Measurements from ENCODE around the gene PRDM13. TPM values are rescaled to one million over a fixed set of nuclear protein-coding genes. Genes with fewer than 3 reads are reported as not detected.
"Not testable (repeated sequence)": the region's sequence is repeated elsewhere in the genome, so short reads cannot be mapped to it uniquely, and the experiment has no call there.

PRDM13 gene
- total RNA-seq, 1 experiment from 2014 or later: 0.14 TPM

DNA sequence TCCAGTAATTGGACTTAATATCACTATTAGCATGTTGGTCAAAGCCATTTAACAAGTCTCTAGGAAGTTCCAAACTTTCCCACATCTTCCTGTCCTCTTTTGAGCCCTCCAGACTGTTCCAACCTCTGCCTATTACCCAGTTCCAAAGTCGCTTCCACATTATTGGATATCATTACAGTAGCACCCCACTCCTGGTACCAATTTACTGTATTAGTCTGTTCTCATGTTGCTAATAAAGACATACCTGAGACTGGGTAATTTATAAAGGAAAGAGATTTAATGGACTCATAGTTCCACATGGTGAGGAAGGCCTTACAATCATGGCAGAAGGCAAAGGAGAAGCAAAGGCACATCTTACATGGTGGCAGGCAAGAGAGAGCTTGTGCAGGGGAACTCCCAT is 31.7 kb downstream of the PRDM13 start:
- H3K4me3 ChIP-seq (ENCODE audit: insufficient read depth, low read depth, low read length); H3K27me3 ChIP-seq (ENCODE audit: control insufficient read depth, insufficient read depth, low read length); DNase-seq; H3K36me3 ChIP-seq (replicated peaks; ENCODE audit: control insufficient read depth, insufficient read depth, low read length): not testable (repeated sequence)

DNA sequence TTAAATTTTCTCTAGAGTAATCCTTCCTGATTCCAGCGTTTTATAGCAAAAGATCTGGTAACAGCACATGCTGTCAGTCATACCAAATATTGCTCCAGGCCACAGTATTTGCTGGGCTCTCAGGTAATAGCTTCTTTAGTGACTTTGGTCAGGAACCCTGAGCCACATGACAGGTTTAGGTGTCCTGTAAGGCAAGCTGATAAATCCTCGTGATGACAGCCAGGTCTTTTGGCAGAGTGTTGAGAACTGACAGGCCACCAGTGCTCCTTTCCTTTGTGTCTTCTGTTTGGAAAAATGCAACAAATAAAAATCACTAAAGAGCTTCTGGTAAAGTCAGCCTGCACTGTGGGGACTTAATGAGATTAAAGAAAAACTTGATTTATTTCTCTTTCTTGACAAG is 34.6 kb downstream of the PRDM13 start:
- Histone ChIP-seq H3K27me3 (ENCODE audit: control insufficient read depth, insufficient read depth, low read length) (no peaks in the 10 kb centered on the region), H3K36me3 (replicated peaks; ENCODE audit: control insufficient read depth, insufficient read depth, low read length) (no peaks in the 10 kb centered on the region), H3K4me3 (ENCODE audit: insufficient read depth, low read depth, low read length) (no peak overlapping the region)
- DNase-seq: no peak

DNA sequence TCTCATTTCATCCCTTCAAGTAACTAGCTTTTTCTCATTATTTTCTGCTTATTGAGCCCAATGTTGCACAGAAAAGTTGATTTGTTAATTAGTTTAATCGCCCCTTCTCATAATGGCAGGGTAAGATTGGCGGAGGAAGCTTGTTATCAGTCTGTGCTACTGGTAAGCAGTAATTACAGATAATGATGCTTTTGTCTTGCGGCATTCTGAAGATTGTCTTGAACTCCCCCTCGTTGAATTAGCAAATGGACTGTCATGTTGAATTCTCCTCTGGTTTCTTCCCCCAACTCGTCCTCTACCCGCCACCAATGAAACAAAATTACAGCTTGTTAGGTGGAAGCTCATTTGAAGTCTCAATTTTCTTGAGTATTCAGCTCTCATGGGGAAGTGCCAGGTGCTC is 39.4 kb downstream of the PRDM13 start:
- Histone ChIP-seq H3K27me3 (ENCODE audit: control insufficient read depth, insufficient read depth, low read length) (no peaks in the 10 kb centered on the region), H3K36me3 (replicated peaks; ENCODE audit: control insufficient read depth, insufficient read depth, low read length) (no peaks in the 10 kb centered on the region), H3K4me3 (ENCODE audit: insufficient read depth, low read depth, low read length) (no peak overlapping the region)
- DNase-seq: no peak

DNA sequence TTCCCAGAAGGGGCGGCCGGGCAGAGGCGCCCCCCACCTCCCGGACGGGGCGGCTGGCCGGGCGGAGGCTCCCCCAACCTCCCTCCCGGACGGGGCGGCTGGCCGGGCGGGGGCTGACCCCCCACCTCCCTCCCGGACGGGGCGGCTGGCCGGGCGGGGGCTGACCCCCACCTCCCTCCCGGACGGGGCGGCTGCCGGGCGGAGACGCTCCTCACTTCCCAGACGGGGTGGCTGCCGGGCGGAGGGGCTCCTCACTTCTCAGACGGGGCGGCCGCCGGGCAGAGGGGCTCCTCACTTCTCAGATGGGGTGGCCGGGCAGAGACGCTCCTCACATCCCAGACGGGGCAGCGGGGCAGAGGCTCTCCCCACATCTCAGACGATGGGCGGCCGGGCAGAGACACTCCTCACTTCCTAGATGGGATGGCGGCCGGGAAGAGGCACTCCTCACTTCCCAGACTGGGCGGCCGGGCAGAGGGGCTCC is 43.5 kb downstream of the PRDM13 start:
- DNase-seq; H3K4me3 ChIP-seq (ENCODE audit: insufficient read depth, low read depth, low read length); H3K36me3 ChIP-seq (replicated peaks; ENCODE audit: control insufficient read depth, insufficient read depth, low read length); H3K27me3 ChIP-seq (ENCODE audit: control insufficient read depth, insufficient read depth, low read length): not testable (repeated sequence)

DNA sequence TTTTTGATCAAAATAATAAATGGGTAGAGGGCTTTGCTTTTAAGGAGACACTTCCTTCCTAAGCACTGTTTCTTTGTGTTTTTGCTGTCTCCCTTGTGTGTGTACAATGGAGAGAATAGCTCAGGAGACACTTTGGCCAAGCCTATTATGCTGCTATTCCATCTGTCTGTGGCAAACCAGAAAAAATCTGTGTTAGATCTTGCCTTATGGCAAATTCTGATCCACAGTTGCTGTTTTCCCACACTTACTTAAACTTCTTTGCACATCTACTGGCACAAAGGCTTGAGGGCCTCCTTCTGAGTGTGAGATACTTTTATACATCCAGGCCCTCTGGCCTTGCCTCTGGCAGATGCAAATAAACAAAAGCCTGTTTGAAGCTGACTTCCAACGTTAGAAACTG is 53.6 kb downstream of the PRDM13 start:
- DNase-seq: no peak
- Histone ChIP-seq H3K4me3 (ENCODE audit: insufficient read depth, low read depth, low read length) (no peak overlapping the region), H3K36me3 (replicated peaks; ENCODE audit: control insufficient read depth, insufficient read depth, low read length) (no peaks in the 10 kb centered on the region), H3K27me3 (ENCODE audit: control insufficient read depth, insufficient read depth, low read length) (no peaks in the 10 kb centered on the region)

DNA sequence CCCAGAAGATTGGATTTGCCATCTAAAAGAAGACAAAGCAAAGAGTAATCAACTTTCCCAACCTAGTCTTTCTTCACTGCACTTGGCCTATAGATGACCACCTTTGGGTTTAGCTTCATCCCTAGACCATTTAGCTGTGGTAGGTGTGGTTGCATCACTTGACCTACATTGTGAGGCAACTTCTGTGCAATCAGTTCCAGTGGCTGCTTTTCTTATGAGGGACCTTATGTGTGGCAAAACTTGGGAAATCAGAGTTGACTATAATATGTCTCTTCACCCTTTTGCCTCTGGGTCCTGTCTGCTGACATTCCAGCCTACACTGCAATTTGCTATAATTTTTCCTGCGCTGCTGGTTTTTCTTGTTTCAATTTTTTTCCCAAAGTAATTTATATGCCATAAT is 55.2 kb downstream of the PRDM13 start:
- no peak overlapping the region for H3K4me3 ChIP-seq (ENCODE audit: insufficient read depth, low read depth, low read length)
- H3K27me3 ChIP-seq (ENCODE audit: control insufficient read depth, insufficient read depth, low read length): no peaks in the 10 kb centered on the region
- no peaks in the 10 kb centered on the region for H3K36me3 ChIP-seq (replicated peaks; ENCODE audit: control insufficient read depth, insufficient read depth, low read length)
- DNase-seq: no peak

DNA sequence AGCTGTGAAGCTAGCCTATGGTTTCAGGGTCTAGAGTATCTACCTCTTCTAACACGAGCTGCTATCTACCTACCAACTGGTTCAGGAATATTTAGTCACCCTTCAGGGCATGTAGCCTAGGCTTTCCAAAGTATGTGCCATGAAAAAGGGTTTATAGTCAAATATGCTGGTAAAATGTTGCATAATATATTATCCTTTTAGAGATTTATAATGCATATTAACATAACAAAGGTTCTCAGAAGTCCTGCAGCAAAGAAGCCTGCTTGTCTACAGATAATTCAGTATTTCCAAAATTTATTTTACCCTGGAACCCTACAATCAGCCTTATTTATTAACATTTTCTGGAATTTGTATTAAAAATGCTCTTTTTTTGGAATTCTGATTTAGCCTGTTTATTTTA is 56.0 kb downstream of the PRDM13 start:
- DNase-seq: no peak
- H3K36me3 ChIP-seq (replicated peaks; ENCODE audit: control insufficient read depth, insufficient read depth, low read length): no peaks in the 10 kb centered on the region
- no peaks in the 10 kb centered on the region for H3K27me3 ChIP-seq (ENCODE audit: control insufficient read depth, insufficient read depth, low read length)
- H3K4me3 ChIP-seq (ENCODE audit: insufficient read depth, low read depth, low read length): no peak overlapping the region

Other genes with a start within 250 kb of the PRDM13 start
- gene COQ3, start 212.6 kb upstream of the PRDM13 start, total RNA-seq (2014; rRNA removed; shearing (Covaris generic)): 10.1 and 11.7 TPM in 2 replicates
- gene PNISR, start 181.5 kb upstream of the PRDM13 start, total RNA-seq (2014; rRNA removed; shearing (Covaris generic)): 76.9 and 135 TPM in 2 replicates
- 17.3 and 34.6 TPM in 2 replicates for gene USP45, start 91.4 kb upstream of the PRDM13 start, total RNA-seq (2014; rRNA removed; shearing (Covaris generic))
- 118 and 127 TPM in 2 replicates for gene CCNC, start 38.2 kb upstream of the PRDM13 start, total RNA-seq (2014; rRNA removed; shearing (Covaris generic))

Measured in H7 (cell line).